ENCODE results near the gene TTC32. TPM values are rescaled to one million over a fixed set of nuclear protein-coding genes. Genes with fewer than 3 reads are reported as not detected.

TTC32 gene
- total RNA-seq, 2 donors from 2014 or later: 2.0 to 9.3 TPM

- no peak for DNase-seq
- no peaks in the 10 kb centered on the region for H3K4me1 ChIP-seq
- TF ChIP-seq CTCF (IDR thresholded peaks at IDR 0.05) (no peak), POLR2A (IDR thresholded peaks at IDR 0.05) (no peak)
- no peak overlapping the region for H3K4me3 ChIP-seq
- 59 to 68% methylated on average over 1 of the region's 1 CpG for WGBS, 2 donors
- no peaks in the 10 kb centered on the region for H3K27me3 ChIP-seq
- ATAC-seq: no peak
- H3K36me3 ChIP-seq (replicated peaks in 1 of 2; ENCODE audit: insufficient read depth in 1 of 2, low read depth in 2 of 2): no peaks in the 10 kb centered on the region
- no peaks in the 10 kb centered on the region for H3K9me3 ChIP-seq
- H3K27ac ChIP-seq: no peak overlapping the region
- intact Hi-C loops (cut with DNase I): no loop called here
Measured at GRCh38 chr2:19914266-19914975, 12.6 kb upstream of the TTC32 start.

- intact Hi-C loops (cut with DNase I): no loop called here
- no peak for DNase-seq
Measured at GRCh38 chr2:19911808-19912509, 10.2 kb upstream of the TTC32 start.

GRCh38 chr2:19902216-19902740 lies 495 bp upstream of the TTC32 start:
- intact Hi-C loops (cut with DNase I): no loop called here
- H3K9me3 ChIP-seq: no peaks in the 10 kb centered on the region
- peak; percentile 22 for ATAC-seq
- 1% methylated on average over 20 of the region's 21 CpGs for WGBS, 2 donors
- H3K4me1 ChIP-seq: peaks cover 32% of the 10 kb centered on the region
- no peaks in the 10 kb centered on the region for H3K36me3 ChIP-seq (replicated peaks in 1 of 2; ENCODE audit: insufficient read depth in 1 of 2, low read depth in 2 of 2)
- DNase-seq: no peak
- H3K4me3 ChIP-seq: peak overlapping the region; percentile 56 to 88
- peak overlapping the region; percentile 72 to 95 (median 93) for H3K27ac ChIP-seq
- no peak for TF ChIP-seq POLR2A (IDR thresholded peaks at IDR 0.05)
- TF ChIP-seq CTCF (IDR thresholded peaks at IDR 0.05): no peak
- no peaks in the 10 kb centered on the region for H3K27me3 ChIP-seq

More at GRCh38 chr2:19911808-19912509, 10.2 kb upstream of the TTC32 start:
- H3K27me3 ChIP-seq: no peaks in the 10 kb centered on the region
- no peaks in the 10 kb centered on the region for H3K9me3 ChIP-seq
- H3K36me3 ChIP-seq (replicated peaks in 1 of 2; ENCODE audit: insufficient read depth in 1 of 2, low read depth in 2 of 2): no peaks in the 10 kb centered on the region
- no peaks in the 10 kb centered on the region for H3K4me1 ChIP-seq
- no peak overlapping the region for H3K27ac ChIP-seq
- no peak for TF ChIP-seq POLR2A (IDR thresholded peaks at IDR 0.05)
- TF ChIP-seq CTCF (IDR thresholded peaks at IDR 0.05): no peak
- H3K4me3 ChIP-seq: no peak overlapping the region
- 93 to 96% methylated on average over 9 of the region's 9 CpGs for WGBS, 2 donors
- no peak for ATAC-seq

- Histone ChIP-seq H3K9me3 (no peaks in the 10 kb centered on the region), H3K27me3 (no peaks in the 10 kb centered on the region), H3K4me1 (peaks cover 33% of the 10 kb centered on the region), H3K36me3 (replicated peaks in 1 of 2; ENCODE audit: insufficient read depth in 1 of 2, low read depth in 2 of 2) (no peaks in the 10 kb centered on the region), H3K27ac (peak overlapping the region; percentile 72 to 95 (median 93)), H3K4me3 (peak overlapping the region; percentile 56 to 88)
- WGBS, 2 donors: 0% methylated on average over 16 to 18 of the region's 26 CpGs
- intact Hi-C loops (cut with DNase I): no loop called here
- ATAC-seq (peak; percentile 4), DNase-seq (no peak)
- TF ChIP-seq CTCF (IDR thresholded peaks at IDR 0.05) (no peak), POLR2A (IDR thresholded peaks at IDR 0.05) (no peak)
Measured at GRCh38 chr2:19900931-19901441, 797 bp downstream of the TTC32 start.
